Endothelial cell of umbilical vein (primary cell): ENCODE measurements around the gene TDRD7. TPM values are rescaled to one million over a fixed set of nuclear protein-coding genes. Genes with fewer than 3 reads are reported as not detected.
A peak's percentile ranks its signal among the peaks of the same experiment; 100 is the strongest.

Source experiments
- BruUV-seq: library from RNA; stranded (reverse); fragments of 400-500 nt; replicated peaks from 2 replicates; lab custom pipeline; 2021; lab: Mats Ljungman, UMichigan
- CTCF ChIA-PET: fragments of 300-600, 350-600 bp; sonication (Branson Sonifier 250); formaldehyde crosslinking; loops from one replicate; lab custom pipeline; 2021; ENCODE audit warnings: antibody characterized with exemption, inconsistent platforms; lab: Charles Lee
- POLR2A ChIA-PET: fragments of 300-600, 350-600 bp; sonication (Branson Sonifier 250); formaldehyde crosslinking; loops from one replicate; lab custom pipeline; 2021; ENCODE audit warnings: antibody characterized with exemption, inconsistent platforms; lab: Charles Lee
- DNase-seq: peaks from one replicate; pipeline ENCODE4 v3.0.0-alpha.2; 2011; ENCODE audit warnings: low read depth, low spot score
- FAIRE-seq: peaks from 2 replicates; lab custom pipeline; 2011; peaks lifted over from hg19 to GRCh38; lab: Jason Lieb, UNC
- H2AFZ ChIP-seq: 2 replicates; pipeline ENCODE4 v1.6.0; 2012; ENCODE audit warnings: low read depth, low read length, control low read depth, inconsistent platforms
- H3K27ac ChIP-seq: 2 replicates; pipeline ENCODE4 v1.5.1; 2011; ENCODE audit warnings: low read depth, mild to moderate bottlenecking, control low read depth, low read length, moderate library complexity; ENCODE audit not compliant: insufficient read depth
- H3K27me3 ChIP-seq, 2 experiments: 2 replicates each; pipeline versions ENCODE4 v1.6.0 to v1.6.1; 2011; ENCODE audit warnings: low read length in 2 of 2, mixed read lengths in 1 of 2; ENCODE audit not compliant: control insufficient read depth in 2 of 2, insufficient read depth in 2 of 2
- H3K36me3 ChIP-seq, 2 experiments: 2 replicates in 1 of 2; 3 replicates in 1 of 2; pipeline ENCODE4 v1.5.1; 2011; ENCODE audit warnings: low read length in 2 of 2, mild to moderate bottlenecking in 1 of 2, moderate library complexity in 1 of 2; ENCODE audit not compliant: control insufficient read depth in 2 of 2, insufficient read depth in 2 of 2; ENCODE audit errors: extremely low read depth in 1 of 2
- H3K4me1 ChIP-seq: 3 replicates; pipeline ENCODE4 v1.5.1; 2011; ENCODE audit warnings: mild to moderate bottlenecking, low read length; ENCODE audit not compliant: control insufficient read depth, insufficient read depth; ENCODE audit errors: extremely low read depth
- H3K4me2 ChIP-seq: 2 replicates; pipeline ENCODE4 v1.6.1; 2011; ENCODE audit warnings: low read length, control low read depth, mixed read lengths; ENCODE audit not compliant: insufficient read depth
- H3K4me3 ChIP-seq, 3 experiments: fragments of 200-600 bp in 1 of 3; sonication (generic), shearing (Covaris generic) in 1 of 3; replicated peaks in 1 of 3; 2 replicates each; pipeline ENCODE4 v1.5.1; 2011 to 2016; ENCODE audit warnings: control low read depth in 3 of 3, low read length in 3 of 3, mild to moderate bottlenecking in 2 of 3, inconsistent platforms in 1 of 3, low read depth in 1 of 3, moderate library complexity in 1 of 3; ENCODE audit not compliant: insufficient read depth in 1 of 3
- H3K79me2 ChIP-seq: 2 replicates; pipeline ENCODE4 v1.6.0; 2012; ENCODE audit warnings: low read length, inconsistent platforms; ENCODE audit not compliant: control insufficient read depth, insufficient read depth
- H3K9ac ChIP-seq: replicated peaks from 2 replicates; pipeline ENCODE3; 2011; ENCODE audit warnings: low read length, control low read depth; ENCODE audit not compliant: insufficient read depth; ENCODE audit errors: extremely low read depth
- H3K9me1 ChIP-seq: replicated peaks from 3 replicates; pipeline ENCODE4 v1.6.0; 2011; ENCODE audit warnings: mild to moderate bottlenecking, low read length; ENCODE audit not compliant: control insufficient read depth, insufficient read depth; ENCODE audit errors: extremely low read depth
- H3K9me3 ChIP-seq: replicated peaks from 2 replicates; pipeline ENCODE4 v1.5.1; 2012; ENCODE audit warnings: low read length, inconsistent platforms; ENCODE audit not compliant: control insufficient read depth, insufficient read depth
- H4K20me1 ChIP-seq: replicated peaks from 2 replicates; pipeline ENCODE3; 2011; ENCODE audit warnings: mild to moderate bottlenecking, low read length; ENCODE audit not compliant: control insufficient read depth, insufficient read depth; ENCODE audit errors: extremely low read depth
- CTCF ChIP-seq, 2 donors: IDR thresholded peaks; 1 replicate in 1 of 2; 2 replicates in 1 of 2; pipeline ENCODE4 v1.5.1; 2011; ENCODE audit warnings: low read length in 2 of 2, mild to moderate bottlenecking in 2 of 2, moderate library complexity in 2 of 2, control low read depth in 1 of 2, inconsistent platforms in 1 of 2, low read depth in 1 of 2; ENCODE audit not compliant: insufficient read depth in 1 of 2; ENCODE audit errors: extremely low read depth in 1 of 2
- EZH2 ChIP-seq: IDR thresholded peaks from 2 replicates; pipeline ENCODE4 v1.6.1; 2012; ENCODE audit warnings: borderline replicate concordance, low read depth, mild to moderate bottlenecking, moderate library complexity, low read length, inconsistent platforms; ENCODE audit not compliant: severe bottlenecking
- FOS ChIP-seq: IDR thresholded peaks from 2 replicates; pipeline ENCODE4 v1.6.1; 2011; ENCODE audit warnings: mild to moderate bottlenecking, low read length, moderate library complexity, borderline replicate concordance; ENCODE audit not compliant: insufficient read depth
- GATA2 ChIP-seq: IDR thresholded peaks from 2 replicates; pipeline ENCODE4 v1.7.0; 2011; ENCODE audit warnings: low read depth, mild to moderate bottlenecking, moderate library complexity, mixed read lengths, low read length; ENCODE audit not compliant: insufficient read length, insufficient read depth
- JUN ChIP-seq: IDR thresholded peaks from 2 replicates; pipeline ENCODE4 v1.6.1; 2011; ENCODE audit warnings: borderline replicate concordance, low read depth; ENCODE audit not compliant: insufficient read length, insufficient read depth
- MAX ChIP-seq: IDR thresholded peaks from 2 replicates; pipeline ENCODE4 v1.6.1; 2011; ENCODE audit not compliant: insufficient read depth, insufficient read length
- MYC ChIP-seq: IDR thresholded peaks from one replicate; pipeline ENCODE4 v1.6.1; 2011; ENCODE audit warnings: mild to moderate bottlenecking, low read depth, low read length
- POLR2A ChIP-seq: IDR thresholded peaks from 2 replicates; pipeline ENCODE4 v1.6.1; 2012; ENCODE audit warnings: low read depth, mild to moderate bottlenecking, control low read depth, low read length
- POLR2AphosphoS5 ChIP-seq: IDR thresholded peaks from 2 replicates; pipeline ENCODE4 v1.6.1; 2012; ENCODE audit warnings: low read depth, mild to moderate bottlenecking, control low read depth, low read length, moderate library complexity; ENCODE audit not compliant: insufficient read depth
- dilution Hi-C: fragments of 300-500 bp; cut with MboI; formaldehyde crosslinking; loops from one replicate; pipeline ENCODE4 v1.15.0; 2019; ENCODE audit warnings: low sequenced_read_pairs; ENCODE audit not compliant: extremely low pct_ligation_motif_present
- intact Hi-C: fragments of 100-400 bp; cut with micrococcal nuclease; formaldehyde crosslinking; loops from one replicate; pipeline ENCODE4 v1.10.0; 2022
- polyA plus RNA-seq, 4 experiments: library from polyadenylated mRNA; depleted of rRNA in 3 of 4; stranded (reverse) in 3 of 4; unstranded in 1 of 4; fragments of >200 nt; gene quantifications; 2 replicates each; pipeline versions ENCODE4 v1.2.1 to v1.2.3, GENCODE V29; 2011 to 2012; ENCODE audit warnings: missing spikeins in 1 of 4
- total RNA-seq: library from RNA; stranded (reverse); gene quantifications from 2 replicates; pipeline ENCODE4 v1.2.3, GENCODE V29; 2021

Gene TDRD7
- total and polyA plus RNA-seq, 2 donors (not counting 3 experiments of a cell fraction or from before 2014, with no cell fraction given): 4.9 to 11.5 TPM

GRCh38 chr9:97408562-97408961 lies 3.3 kb upstream of the TDRD7 start:
- dilution Hi-C loops: no loop called here
- H4K20me1 ChIP-seq: no peaks in the 10 kb centered on the region
- intact Hi-C loops: no loop called here
- BruUV-seq: no TSS peak
- no peaks in the 10 kb centered on the region for H3K36me3 ChIP-seq
- no peak overlapping the region for H3K27ac ChIP-seq
- H3K4me2 ChIP-seq: no peak overlapping the region
- H3K79me2 ChIP-seq: no peaks in the 10 kb centered on the region
- no peak for DNase-seq
- no peak overlapping the region for H3K9ac ChIP-seq
- POLR2A ChIA-PET: no interaction called here
- H3K9me3 ChIP-seq: no peaks in the 10 kb centered on the region
- FAIRE-seq: no peak
- H2AFZ ChIP-seq: no peak overlapping the region
- CTCF ChIA-PET: interaction anchor here (1.2 to 11.9 kb wide), 3 partner anchors 190 to 552 kb away, joined by 7 to 138 read pairs (median 79); no protein-coding TSS in a partner anchor
- H3K27me3 ChIP-seq: peaks cover 33 to 40% of the 10 kb centered on the region in 2 experiments
- no peaks in the 10 kb centered on the region for H3K9me1 ChIP-seq
- TF ChIP-seq JUN: no peak
- H3K4me1 ChIP-seq: peaks cover 8% of the 10 kb centered on the region
- H3K4me3 ChIP-seq: no peak overlapping the region

GRCh38 chr9:97411440-97411788 lies 482 bp upstream of the TDRD7 start:
- dilution Hi-C loops: no loop called here
- H3K4me1 ChIP-seq: peaks cover 8% of the 10 kb centered on the region
- no peaks in the 10 kb centered on the region for H4K20me1 ChIP-seq
- H3K9ac ChIP-seq: no peak overlapping the region
- POLR2A ChIA-PET: no interaction called here
- BruUV-seq: no TSS peak
- DNase-seq: no peak
- H3K4me2 ChIP-seq: peak overlapping the region; percentile 86
- H3K36me3 ChIP-seq: no peaks in the 10 kb centered on the region
- TF ChIP-seq CTCF (IDR thresholded peaks at IDR 0.05; ENCODE audit: extremely low read depth in 1 of 2, insufficient read depth in 1 of 2, low read depth in 1 of 2, low read length in 2 of 2) (no peak), MYC (no peak), FOS (no peak), GATA2 (no peak), POLR2A (no peak), EZH2 (no peak), MAX (no peak), JUN (no peak), POLR2AphosphoS5 (no peak)
- H3K9me3 ChIP-seq: no peaks in the 10 kb centered on the region
- CTCF ChIA-PET: interaction anchor here (0.9 to 11.9 kb wide), 7 partner anchors 9 to 555 kb away, joined by 3 to 138 read pairs (median 4); no protein-coding TSS in a partner anchor
- no peak for FAIRE-seq
- intact Hi-C loops: loop anchor here (1.0 to 10.0 kb wide), 4 partner anchors 187 to 997 kb away; partner anchors contain the start of genes TRMO and ZNF367
- H3K9me1 ChIP-seq: no peaks in the 10 kb centered on the region
- peak overlapping the region; percentile 19 to 92 (median 73) for H3K4me3 ChIP-seq
- peak overlapping the region; percentile 95 for H2AFZ ChIP-seq
- H3K27me3 ChIP-seq: peaks cover 25 to 32% of the 10 kb centered on the region in 2 experiments
- H3K79me2 ChIP-seq: no peaks in the 10 kb centered on the region
- no peak overlapping the region for H3K27ac ChIP-seq
